Stimulated activated CD8-positive, alpha-beta memory T cell treated with anti-CD3 and anti-CD28 coated beads, Interleukin-4, amount 100 ng/mL, for 1 hour (primary cell): ENCODE data around the gene CYP4F11.
"Not testable (repeated sequence)": the region's sequence is repeated elsewhere in the genome, so short reads cannot be mapped to it uniquely, and the experiment has no call there.

Experiments used
- DNase-seq, 2 donors: peaks; one replicate each; pipeline ENCODE4 v3.0.0-alpha.2; 2020; ENCODE audit warnings: low read depth in 2 of 2, low spot score in 1 of 2

Gene CYP4F11

DNA sequence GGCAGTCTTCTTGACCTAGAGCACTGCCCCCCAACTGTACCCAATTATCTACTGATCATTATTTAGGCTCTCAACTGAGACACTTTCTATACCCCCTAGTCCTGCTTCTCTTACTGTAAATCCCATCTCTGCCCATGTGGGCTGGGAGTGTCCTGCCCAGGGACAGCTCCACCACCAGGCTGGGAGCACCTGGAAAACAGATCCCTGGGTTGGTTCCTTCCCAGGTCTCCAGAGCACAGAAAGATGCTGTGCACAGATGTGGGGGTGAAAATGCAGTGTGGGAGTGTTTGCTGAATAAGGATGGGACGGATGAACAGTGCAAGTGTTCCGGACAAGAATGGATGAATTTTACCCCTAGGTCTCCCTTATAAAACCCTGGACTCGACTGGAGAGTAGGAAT is 49.2 kb downstream of the CYP4F11 start:
- DNase-seq, result no peak

DNA sequence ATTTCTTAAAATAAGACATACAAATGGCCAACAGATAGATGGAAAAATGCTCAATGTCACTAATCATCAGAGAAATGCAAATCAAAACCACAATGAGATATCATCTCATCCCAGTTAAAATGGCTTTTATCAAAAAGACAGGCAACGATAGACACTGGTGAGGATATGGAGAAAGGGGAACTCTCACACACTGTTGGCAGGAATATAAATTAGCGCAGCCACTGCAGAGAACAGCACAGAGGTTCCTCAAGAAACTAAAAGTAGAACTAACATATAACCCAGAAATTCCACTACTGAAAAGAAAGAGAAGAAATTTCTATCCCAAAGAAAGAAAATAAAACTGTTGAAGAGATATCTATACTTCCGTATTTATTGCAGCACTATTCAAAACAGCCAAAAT is 51.0 kb downstream of the CYP4F11 start:
- not testable (repeated sequence) for DNase-seq

DNA sequence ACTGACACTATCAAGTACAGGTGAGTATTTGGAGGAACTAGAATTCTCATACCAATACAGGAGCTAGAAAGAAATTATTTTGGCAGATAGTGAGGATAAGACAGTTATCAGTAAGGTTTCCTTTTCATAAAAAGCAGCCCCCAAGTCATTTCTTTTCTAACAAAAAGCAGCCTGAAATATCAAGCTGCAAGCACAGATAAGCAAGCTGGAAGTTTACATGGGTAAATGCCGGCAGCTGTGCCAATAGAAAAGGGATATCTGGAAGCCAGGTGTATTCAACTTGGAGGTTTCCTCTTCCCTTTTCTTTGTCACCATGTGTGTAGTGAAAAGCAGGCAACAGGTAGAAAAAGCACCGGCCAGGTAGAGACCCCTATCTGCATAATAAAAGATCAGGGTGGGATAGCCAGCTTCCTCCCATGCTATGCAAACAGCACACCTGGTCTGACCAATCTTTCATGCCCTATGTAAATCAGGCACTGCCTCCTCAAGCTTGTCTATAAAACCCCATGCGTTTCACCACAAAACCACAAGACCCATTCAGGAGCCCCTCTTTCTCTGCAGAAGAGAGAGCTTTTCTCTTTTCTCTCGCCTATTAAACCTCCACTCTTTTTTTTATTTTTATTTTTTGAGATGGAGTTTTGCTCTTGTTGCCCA is 59.4 kb downstream of the CYP4F11 start:
- DNase-seq, result no peak

DNA sequence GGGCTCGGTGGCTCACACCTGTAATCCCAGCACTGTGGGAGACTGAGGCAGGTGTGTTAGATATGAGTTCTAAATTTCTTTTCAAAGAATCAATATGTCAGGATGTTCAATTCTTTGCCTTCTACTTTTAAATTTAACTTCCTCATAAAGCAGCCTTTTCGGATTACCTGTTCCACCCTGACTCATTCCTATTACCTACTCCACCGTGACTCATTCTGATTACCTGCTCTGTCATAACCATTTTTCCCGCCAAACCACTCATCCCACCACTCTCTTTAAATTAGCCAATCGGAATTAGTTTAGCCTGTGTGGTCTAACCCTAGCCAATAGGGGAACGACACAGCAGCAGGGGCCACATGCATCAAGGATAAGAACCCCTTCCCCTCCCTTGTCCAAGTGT is 60.6 kb downstream of the CYP4F11 start:
- not testable (repeated sequence) for DNase-seq

DNA sequence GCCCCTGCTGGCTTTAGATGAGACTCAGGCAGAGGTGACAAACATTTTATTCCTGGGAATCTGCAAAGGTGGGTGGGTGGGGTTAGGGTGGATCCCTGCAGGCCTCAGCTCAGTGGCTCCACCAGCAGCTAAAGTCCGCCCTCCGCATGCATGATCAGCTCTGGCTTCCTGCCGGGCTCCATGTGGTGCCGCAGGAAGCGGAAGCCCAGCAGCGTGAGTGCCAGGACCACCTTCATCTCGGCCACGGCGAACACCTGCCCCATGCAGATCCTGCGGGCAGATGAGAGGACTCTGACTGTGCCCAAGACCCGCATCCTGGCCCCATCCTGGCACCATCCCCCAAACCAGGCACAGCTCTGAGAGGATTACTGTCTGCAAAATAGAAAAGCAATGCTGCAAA is 62.8 kb downstream of the CYP4F11 start:
- DNase-seq, result no peak

DNA sequence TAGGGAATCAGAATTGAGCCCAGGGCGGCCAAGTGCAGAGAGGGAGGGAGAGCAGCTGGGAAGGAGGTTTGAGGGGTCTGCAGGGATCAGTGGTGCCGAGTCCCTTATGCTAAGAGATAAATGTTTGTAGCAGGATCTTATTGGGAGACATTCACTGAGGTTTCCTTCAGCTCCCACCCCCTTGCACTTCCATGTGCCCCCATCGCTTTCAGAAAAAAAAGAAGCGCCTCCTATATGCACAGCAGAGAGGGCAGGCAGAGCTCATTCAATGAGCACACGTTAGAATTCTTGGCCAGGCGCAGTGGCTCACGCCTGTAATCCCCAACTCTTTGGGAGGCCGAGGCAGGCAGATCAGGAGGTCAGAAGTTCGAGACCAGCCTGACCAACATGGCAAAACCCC is 64.5 kb downstream of the CYP4F11 start:
- no peak for DNase-seq

DNA sequence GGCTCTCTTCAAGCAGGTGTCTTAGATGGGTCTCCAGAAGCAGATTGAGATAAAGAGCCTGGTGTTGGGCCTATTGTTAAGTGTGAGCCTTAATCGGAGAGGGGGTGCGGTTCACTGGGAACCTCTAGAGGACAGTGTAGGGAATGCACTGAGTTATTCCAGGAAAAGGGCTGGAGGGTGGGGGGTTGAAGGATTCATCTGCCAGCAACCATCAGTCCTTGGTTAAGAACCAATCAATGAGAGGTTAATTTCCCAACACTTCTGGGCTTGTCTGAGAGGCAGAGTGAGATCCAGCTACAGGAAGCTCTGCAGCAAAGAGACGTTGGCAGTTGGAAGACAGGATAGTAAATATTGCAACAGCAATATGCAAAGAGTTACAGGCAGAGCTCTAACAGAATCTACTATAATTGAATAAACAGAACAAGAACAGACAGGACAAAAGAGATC is 65.2 kb downstream of the CYP4F11 start:
- DNase-seq, result peak in 1 of 2 donors; percentile 7

DNA sequence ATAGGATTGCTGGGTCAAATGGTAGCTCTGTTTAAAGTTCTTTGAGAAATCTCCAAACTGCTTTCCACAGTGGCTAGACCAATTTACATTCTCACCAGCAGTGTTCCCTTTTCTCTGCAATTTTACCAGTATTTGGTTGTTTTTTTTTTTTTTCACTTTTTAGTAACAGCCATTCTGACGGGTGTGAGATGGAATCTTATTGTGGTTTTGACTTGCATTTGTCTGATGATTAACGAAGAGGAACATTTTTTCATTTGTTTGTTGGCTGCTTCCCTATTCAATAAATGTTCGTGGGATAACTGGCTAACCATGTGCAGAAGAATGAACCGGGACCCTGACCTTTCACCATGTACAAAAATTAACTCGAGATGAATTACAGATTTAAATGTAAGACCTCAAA is 67.7 kb downstream of the CYP4F11 start:
- no peak for DNase-seq

DNA sequence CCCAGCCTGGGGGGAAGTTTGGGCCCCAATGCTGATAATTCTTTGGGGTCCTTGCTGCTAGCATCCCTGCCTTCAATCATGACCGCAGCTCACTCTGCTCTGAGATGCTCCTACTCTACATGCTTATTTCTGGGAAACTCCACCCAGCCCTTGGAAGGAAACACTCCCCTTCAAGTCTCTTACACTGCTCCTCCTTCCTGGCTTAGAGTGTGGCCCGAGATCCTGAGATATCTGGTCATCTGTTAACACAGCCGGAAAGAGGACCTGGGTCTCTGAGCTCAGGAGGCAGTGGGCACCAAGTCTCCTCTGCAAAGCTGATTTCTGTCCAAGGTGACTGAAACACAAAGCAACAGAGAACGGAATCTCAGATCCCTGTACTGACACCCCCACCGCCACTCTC is 69.5 kb downstream of the CYP4F11 start:
- no peak for DNase-seq

DNA sequence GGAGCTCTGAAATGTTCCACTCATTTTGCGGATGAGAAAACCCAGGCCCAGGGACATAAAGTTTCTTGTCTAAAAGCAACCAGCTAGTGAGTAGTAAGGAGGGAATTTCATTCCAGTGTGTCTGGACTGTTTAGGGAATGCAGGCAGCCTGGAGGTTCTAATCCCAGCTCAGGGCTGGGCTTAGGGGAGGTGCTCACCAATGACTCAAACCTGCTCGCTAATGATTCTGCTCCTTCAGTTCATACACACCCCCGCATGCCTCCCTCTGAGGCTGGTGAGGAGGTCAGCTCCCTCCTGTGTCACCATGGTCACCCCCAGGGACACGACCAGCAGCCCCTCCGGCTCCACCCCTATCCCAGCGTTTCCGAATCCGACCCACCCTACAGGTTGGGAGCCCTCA is 71.1 kb downstream of the CYP4F11 start:
- DNase-seq, result no peak

DNA sequence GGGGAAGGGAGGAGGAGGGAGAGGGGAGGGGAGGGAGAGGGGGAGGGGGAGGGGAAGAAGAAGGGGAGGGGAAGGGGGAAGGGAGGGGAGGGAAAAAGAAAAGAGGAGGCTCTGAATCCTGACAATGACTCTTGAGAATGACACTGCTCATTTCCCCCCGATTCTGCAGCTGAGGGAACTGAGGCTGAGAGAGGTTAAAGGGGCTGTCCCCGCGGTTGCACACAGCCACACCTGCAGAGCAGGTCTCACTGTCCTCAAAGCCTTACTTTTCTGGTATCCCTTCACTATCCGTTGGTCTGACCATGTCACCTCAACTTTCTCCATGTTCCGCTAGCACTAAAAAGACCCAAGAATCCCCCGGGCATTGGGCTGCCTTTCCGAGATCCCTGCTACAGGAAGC is 71.9 kb downstream of the CYP4F11 start:
- no peak for DNase-seq
